DOHH2 (cell line): ENCODE data around the gene PAEP.
"Not testable (repeated sequence)": the region's sequence is repeated elsewhere in the genome, so short reads cannot be mapped to it uniquely, and the experiment has no call there.

ENCODE experiments used
- EZH2phosphoT487 ChIP-seq: fragments of 200-600 bp; sonication (generic); IDR thresholded peaks from 2 replicates; pipeline ENCODE4 v1.6.1; 2017; ENCODE audit warnings: borderline replicate concordance, mild to moderate bottlenecking, antibody characterized with exemption, low read length, moderate library complexity, mixed read lengths
- TF ChIP-seq, protein P1 (sequence below): fragments of 200-600 bp; sonication (generic); IDR thresholded peaks from one replicate; pipeline ENCODE4 v1.5.1; 2014; ENCODE audit warnings: antibody characterized with exemption, mild to moderate bottlenecking, low read depth, low read length; ENCODE audit not compliant: poor library complexity, severe bottlenecking

- TF ChIP-seq, protein P1, sequence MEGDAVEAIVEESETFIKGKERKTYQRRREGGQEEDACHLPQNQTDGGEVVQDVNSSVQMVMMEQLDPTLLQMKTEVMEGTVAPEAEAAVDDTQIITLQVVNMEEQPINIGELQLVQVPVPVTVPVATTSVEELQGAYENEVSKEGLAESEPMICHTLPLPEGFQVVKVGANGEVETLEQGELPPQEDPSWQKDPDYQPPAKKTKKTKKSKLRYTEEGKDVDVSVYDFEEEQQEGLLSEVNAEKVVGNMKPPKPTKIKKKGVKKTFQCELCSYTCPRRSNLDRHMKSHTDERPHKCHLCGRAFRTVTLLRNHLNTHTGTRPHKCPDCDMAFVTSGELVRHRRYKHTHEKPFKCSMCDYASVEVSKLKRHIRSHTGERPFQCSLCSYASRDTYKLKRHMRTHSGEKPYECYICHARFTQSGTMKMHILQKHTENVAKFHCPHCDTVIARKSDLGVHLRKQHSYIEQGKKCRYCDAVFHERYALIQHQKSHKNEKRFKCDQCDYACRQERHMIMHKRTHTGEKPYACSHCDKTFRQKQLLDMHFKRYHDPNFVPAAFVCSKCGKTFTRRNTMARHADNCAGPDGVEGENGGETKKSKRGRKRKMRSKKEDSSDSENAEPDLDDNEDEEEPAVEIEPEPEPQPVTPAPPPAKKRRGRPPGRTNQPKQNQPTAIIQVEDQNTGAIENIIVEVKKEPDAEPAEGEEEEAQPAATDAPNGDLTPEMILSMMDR, result not testable (repeated sequence)
- TF ChIP-seq EZH2phosphoT487, result not testable (repeated sequence)
These were observed 14.6 kb upstream of the PAEP start for GRCh38 chr9:135546792-135547617.
